ENCODE data around the gene AVPR1A. TPM values are rescaled to one million over a fixed set of nuclear protein-coding genes. Genes with fewer than 3 reads are reported as not detected.
"Not testable (repeated sequence)": the region's sequence is repeated elsewhere in the genome, so short reads cannot be mapped to it uniquely, and the experiment has no call there.

AVPR1A gene
- polyA plus RNA-seq (ENCODE audit: insufficient read length) = 5.5 TPM
- long read RNA-seq, donor 1, full-length matches to known transcripts = 6 of 6 reads
- long read RNA-seq, donor 1, partial matches to known transcripts = 0 of 6 reads
- long read RNA-seq, donor 1, other reads (novel, unspliced or antisense) = 0 of 6 reads
- long read RNA-seq, donor 2, full-length matches to known transcripts = 5 of 5 reads
- long read RNA-seq, donor 2, partial matches to known transcripts = 0 of 5 reads
- long read RNA-seq, donor 2, other reads (novel, unspliced or antisense) = 0 of 5 reads
- long read RNA-seq, donor 3, full-length matches to known transcripts = 4 of 4 reads
- long read RNA-seq, donor 3, partial matches to known transcripts = 0 of 4 reads
- long read RNA-seq, donor 3, other reads (novel, unspliced or antisense) = 0 of 4 reads
- long read RNA-seq, donor 4 = 0 reads
- long read RNA-seq, donor 5 = 0 reads
- long read RNA-seq, donor 6, full-length matches to known transcripts = 2 of 2 reads
- long read RNA-seq, donor 6, partial matches to known transcripts = 0 of 2 reads
- long read RNA-seq, donor 6, other reads (novel, unspliced or antisense) = 0 of 2 reads
- long read RNA-seq, donor 7, full-length matches to known transcripts = 2 of 2 reads
- long read RNA-seq, donor 7, partial matches to known transcripts = 0 of 2 reads
- long read RNA-seq, donor 7, other reads (novel, unspliced or antisense) = 0 of 2 reads
- long read RNA-seq, donor 8 = 0 reads

DNA sequence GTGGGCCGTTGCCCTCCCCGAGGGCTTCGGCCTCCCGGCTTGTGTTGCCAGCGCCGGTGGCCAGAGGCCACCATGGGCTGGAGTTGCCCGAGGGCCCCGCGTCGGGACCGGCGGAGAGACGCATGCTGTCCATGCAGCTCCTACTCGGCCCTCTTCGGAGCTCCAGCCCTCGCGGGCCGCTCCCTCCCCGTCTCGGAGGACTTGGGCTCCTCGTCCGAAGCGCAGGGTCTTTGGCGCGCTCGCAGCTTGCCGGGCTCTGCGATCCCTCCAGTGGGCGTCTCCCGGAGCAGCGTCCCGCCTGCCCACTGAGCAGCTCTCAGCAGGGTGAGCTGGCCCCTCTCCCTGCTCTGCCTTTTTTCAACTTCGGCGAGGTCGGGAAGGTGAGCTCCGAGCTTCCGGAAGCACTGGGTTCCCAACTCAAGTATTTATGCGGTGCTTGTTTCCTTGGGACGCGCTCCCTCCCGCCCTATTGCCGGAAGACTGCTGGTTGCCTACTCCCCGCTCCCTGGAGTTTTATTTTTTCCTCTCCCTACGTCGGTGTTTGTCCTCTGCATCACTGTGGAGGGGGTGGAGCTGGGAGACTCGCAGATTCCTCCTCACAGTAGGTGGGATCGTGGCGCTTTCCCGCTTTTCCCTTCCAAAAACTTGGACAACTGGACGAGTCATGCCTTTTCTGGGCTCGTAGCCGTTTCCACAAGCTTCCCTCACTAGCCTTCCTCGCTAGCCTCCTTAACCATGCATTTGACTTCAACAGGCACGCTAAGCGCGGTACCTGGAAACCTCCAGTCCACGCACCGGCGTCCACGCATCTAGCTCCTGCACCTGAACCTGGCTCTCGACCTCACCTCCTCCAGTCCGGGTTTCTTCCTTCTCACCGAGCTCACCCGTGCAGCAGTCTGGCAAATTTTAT is at the start of gene AVPR1A:
Gene AVPR1A, minus strand, starts transcription at position 489 of the 910 bp plus-strand sequence. Its CDS starts 365 bp downstream, at position 124.
- DNase-seq = peak; percentile 31

DNA sequence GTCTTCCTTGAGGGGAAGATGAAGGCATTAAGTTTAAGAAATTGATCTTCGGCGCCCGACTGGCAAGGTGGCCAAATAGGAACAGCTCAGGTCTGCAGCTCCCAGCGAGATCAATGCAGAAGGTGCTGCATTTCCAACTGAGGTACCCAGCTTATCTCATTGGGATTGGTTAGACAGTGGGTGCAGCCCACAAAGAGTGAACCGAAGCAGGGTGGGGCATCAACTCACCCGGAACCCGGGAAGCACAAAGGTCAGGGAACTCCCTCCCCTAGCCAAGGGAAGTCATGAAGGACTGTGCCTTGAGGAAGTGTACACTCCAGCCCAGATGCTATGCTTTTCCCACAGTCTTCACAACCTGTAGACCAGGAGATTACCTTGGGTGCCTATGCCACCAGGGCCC is 45.2 kb upstream of the AVPR1A start:
- no peak for DNase-seq

DNA sequence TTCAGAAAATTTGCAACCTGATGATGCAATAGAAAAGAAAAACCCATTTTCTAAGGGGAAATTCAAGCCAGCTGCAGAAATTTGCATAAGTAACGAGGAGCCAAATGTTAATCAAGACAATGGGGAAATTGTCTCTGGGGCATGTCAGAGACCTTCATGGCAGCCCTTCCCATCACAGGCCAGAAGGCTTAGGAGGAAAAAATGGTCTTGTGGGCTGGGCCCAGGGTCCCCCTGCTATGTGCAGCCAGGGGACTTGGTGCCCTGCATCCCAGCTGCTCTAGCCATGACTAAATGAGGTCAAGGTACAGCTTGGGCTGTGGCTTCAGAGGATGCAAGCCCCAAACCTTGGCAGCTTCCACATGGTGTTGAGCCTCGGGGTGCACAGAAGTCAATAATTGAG is 28.2 kb upstream of the AVPR1A start:
- no peak for DNase-seq

DNA sequence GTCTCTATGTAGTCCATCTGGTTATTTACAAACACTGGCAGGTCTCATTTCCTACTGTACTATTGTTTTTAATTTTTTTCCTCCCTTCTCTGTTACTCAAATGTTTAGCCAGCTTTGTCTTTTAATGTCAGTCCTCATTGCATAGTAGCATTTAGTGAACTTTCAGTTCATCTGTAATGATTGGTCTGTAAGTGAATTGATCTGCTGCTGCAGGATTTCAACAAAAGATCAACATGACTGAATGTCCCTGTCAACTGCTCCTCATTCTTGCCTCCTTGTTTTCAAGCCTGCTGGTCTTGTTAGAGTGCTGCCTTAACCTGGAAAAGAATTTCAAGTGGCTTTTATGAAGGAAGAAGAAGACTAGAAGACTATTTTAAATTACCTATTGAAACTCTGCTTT is 19.3 kb upstream of the AVPR1A start:
- DNase-seq = no peak

DNA sequence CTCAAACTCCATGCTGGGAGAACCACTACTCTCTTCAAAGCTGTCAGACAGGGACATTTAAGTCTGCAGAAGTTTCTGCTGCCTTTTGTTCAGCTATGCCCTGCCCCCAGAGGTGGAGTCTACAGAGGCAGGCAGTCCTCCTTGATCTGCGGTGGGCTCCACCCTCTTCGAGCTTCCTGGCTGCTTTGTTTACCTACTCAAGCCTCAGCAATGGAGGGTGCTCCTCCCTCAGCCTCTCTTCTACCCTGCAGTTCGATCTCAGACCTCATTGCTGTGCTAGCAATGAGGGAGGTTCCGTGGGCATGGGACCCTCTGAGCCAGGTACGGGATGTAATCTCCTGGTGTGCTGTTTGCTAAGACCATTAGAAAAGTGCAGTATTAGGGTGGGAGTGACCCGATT is 16.7 kb upstream of the AVPR1A start:
- DNase-seq = not testable (repeated sequence)

DNA sequence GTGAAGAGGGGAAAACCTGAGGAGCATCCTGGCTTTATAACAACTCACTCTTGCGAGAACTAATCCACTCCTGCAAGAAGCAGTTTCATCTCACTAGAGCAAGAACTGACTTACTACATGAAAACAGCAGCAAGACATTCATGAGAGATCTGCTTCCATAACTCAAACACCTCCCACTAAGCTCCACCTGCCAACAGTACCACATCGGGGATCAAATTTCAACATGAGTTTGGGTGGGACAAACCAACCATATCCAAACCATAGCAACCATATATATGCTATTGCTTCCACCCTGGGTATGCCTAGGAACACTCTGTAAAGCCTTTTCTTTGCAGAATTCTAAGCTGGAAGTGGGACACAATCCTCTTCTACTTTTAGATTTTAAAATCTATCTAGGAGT is 13.9 kb upstream of the AVPR1A start:
- peak; percentile 59 for DNase-seq

DNA sequence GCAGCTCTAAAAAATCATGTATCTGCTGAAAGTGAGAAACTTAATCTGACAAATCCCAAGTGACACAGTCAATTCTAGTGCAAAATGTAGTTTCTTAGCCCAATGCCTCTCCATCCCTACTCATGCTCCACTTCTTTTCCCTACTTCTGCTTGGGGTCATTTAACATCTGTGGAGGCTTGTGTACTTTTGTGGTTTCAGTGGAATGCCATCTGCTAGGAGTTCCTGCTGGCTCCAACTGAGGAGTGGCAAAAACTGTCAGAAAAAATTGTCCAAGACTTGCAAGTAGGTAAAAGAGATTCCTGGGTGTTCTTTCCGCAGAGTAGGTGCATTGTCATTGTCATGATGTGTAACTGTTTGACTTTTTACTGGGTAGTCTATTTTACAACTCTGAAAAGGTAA is 12.5 kb upstream of the AVPR1A start:
- DNase-seq = no peak

DNA sequence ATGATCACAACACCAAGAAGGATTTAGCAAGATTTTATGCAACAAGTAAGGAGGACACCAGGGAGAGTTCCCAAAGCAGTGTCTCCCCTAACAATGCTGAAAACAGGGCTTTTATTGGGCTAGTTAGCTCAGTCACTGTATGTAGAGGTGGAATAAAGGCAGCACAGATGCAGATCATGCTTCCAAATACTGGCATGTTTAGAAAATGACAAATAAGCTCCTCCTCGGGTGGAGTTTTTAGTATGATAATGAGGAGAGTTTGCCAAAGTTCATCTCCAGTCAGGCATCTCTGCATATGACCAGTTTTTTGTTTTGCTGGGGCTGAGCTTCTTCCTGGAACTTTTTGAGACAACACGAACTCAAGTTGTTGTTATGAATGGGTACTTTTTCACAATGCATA is 4.4 kb upstream of the AVPR1A start:
- no peak for DNase-seq

DNA sequence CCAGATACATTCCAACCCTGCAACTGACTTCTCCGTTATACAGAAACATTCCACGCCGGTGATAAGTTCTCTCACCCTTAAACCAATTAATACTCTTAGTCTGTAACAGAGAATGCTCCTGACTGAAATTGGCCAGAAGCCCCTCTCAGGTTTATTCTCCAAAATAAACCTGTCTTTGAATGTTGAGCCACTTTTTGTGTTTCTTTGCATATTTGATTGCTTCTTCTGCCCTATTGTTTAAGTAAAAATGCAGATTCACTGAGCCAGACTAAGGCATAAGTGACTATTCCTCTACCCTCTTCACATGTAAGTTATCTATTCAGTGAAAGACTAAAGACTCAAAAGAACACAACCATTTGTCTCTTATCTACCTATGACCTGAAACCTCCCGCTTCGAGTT is 3.6 kb upstream of the AVPR1A start:
- DNase-seq = no peak

DNA sequence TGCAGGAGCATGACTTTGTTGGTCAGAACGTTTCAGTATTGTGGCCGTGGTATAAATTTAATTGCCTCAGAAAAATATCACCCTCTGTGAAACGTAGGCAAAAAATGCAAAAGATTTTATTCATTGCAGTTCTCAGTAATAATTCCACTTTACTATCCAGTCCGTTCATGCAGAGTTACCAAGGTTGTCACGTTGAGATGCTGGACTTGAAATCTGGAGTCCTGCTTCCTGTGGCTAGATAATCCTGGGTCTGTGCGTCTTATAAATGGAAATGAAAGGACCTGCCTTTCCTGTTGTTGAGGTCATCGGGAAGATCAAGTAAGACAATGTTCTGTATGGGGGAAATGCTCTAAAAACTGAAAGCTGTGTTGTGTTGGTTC is 1.3 kb upstream of the AVPR1A start:
- DNase-seq = no peak

DNA sequence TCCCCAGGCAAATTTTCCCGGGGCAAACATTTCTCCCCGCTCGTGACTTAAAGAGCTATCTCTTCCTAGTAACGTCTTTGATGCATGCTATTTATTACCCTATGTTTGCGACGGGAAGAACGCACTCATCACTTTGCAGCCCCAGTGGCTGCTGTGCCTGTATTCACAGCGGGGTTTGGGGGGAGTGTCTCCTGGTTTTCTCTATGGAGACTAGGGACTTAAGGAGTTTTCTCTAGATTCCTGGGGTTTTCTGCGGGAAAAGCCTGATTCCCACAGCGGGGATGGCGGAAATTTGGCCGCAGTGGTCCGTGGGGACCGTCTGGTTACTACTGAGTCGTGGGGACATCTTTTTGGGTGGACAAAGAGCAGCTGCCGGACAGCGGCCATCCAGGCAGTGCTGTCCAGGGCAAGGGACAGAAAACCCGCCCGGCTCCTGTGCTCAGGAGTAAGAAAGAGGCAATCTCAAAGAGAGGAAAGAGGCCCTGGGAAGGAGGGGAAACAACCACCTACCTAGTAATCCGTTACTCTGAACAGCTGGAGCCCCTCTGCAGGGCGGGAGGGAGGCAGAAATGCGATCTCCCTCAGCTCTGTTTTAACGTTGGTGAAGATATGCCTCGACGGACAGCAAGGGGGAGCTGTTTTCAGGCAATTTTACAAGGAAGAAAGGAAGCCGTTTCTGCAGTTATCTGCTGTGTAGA is 771 bp upstream of the AVPR1A start:
- peak; percentile 74 for DNase-seq

DNA sequence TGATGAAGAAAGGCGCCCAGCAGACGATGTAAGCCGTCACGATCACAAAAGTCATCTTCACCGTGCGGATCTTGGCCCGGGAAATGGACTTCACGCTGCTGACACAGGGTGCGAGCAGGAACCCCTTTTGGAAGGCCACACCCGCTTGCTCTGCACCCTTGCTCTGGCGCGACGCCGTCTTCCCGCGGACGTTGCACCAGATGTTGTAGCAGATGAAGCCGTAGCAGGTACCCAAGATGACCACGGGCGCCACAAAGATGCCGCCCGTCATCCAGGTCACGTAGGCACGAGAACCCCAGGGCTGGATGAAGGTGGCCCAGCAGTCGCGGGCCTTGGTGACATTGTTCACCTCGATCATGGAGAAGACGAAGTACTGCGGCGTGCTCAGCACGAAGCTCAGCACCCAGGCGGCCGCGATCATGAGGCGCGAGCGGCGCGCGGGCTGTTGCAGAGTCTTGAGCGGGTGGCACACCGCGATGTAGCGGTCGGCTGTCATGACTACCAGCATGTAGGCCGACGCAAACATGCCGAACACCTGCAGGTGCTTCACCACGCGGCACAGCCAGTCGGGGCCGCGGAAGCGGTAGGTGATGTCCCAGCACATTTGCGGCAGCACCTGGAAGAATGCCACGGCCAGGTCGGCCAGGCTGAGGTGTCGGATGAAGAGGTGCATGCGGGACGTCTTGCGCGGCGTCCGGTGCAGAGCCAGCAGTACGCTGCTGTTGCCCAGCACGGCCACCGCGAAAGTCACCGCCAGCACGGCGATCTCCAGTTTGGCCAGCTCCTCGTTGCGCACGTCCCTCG is 890 bp downstream of the AVPR1A start:
- peak; percentile 8 for DNase-seq

DNA sequence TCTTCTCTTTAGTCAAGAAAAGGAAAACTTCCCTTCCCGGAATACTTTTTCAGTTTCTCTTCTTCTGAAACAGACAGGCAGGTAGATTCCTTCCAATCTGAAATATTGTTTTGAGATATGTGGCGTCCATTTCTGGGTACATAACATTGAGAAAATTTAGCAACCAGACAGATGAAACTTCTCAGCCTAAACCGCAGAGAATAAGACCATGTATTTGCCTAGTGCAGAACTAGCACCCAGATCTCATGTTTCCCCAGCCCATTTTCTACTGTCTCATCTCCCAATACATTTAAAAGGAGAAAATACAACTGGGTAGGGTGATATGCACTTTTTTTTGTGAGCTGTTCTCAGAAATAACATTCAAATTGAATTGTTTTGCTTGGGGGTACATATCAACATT is 6.4 kb downstream of the AVPR1A start:
- DNase-seq = no peak

DNA sequence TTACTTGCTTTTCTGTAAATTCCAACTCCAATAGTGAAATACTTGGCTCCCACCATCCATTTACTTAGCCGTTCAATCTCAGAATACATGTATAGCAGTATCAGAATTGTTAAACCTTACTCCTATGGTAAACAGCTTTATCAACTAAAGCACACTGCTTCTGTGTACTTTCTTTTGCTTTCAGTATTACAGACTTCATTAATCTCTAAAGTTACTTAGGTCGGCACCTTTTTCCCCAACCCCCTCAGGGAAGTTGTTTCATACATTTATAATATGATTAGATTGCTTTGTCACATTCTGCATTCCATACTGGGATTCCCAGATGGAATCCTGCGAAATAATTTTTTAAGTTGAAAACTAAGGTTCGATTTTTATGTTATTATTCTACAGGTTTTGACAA is 12.5 kb downstream of the AVPR1A start:
- no peak for DNase-seq

DNA sequence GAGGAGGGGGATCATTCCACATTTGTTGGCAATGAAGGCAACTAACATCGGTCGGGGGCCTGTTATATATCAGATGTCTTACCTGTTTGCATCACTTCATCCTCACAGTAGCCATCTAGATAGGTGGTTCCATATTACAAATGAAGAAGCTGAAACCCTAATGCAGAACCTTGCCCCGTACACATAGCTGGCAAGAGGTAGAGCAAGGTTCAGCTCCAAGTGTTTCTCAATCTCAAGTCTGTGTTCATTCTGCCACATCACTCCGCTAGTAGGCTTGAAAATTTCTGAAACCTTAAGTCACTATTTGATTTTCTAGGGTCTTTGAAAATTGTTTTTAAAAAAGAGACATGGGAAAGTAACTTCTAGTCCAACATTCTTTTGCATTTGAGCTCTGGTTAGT is 17.0 kb downstream of the AVPR1A start:
- no peak for DNase-seq

DNA sequence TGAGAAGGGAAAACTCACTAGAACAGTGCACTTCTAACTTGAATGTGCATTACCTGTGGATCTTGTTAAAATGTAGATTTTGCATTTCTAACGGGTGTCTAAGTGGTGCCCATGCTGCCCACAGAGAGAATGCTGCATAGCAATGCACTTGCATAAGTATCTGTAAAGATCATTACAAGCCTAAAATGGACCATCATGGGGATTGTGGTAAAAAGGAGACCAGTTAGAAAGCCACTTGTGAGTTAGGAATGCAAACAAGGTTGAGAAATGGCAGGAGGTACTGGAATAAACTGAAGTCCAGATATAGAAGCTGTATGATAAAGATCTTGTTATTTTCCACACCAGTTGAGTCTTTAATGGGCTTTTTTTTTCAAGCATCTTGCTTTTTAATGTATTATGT is 18.8 kb downstream of the AVPR1A start:
- no peak for DNase-seq

DNA sequence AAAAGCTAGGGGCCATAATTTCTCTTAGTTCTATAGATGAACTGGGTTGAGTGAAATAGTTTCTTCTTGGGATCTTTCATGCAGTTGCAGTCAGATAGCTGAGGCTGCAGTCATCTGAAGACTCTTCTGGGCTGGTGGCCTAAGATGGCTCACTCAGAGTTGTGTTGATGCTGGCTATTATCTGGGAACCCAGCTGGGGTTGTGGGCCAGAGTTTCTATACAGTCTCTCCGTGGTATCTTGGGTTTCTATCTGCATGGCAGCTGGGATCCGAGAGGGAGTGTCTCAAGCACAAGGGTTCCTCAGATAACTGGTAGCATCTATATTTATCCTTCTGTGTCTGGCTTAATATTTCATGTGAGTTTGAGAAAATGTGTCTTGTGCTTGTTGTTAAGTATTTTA is 21.1 kb downstream of the AVPR1A start:
- DNase-seq = no peak

DNA sequence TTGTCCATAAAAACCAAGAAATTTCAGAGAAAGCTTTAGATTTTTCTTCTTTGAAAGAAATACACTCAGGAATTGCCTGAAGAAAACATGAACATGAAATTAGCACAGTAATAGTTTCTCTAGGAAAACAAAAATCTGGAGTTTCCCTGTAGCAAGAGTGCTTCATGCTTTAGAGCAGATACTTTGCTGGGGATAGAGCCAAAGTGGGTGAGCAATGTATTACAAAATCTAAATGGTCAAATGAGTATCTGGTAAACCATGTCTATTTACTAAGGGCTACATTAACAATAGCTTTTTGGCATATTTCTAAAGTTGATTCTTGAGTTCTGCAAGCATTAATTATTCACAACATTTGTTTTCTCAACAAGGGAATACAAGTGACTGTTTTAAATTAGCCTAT is 26.2 kb downstream of the AVPR1A start:
- DNase-seq = no peak

DNA sequence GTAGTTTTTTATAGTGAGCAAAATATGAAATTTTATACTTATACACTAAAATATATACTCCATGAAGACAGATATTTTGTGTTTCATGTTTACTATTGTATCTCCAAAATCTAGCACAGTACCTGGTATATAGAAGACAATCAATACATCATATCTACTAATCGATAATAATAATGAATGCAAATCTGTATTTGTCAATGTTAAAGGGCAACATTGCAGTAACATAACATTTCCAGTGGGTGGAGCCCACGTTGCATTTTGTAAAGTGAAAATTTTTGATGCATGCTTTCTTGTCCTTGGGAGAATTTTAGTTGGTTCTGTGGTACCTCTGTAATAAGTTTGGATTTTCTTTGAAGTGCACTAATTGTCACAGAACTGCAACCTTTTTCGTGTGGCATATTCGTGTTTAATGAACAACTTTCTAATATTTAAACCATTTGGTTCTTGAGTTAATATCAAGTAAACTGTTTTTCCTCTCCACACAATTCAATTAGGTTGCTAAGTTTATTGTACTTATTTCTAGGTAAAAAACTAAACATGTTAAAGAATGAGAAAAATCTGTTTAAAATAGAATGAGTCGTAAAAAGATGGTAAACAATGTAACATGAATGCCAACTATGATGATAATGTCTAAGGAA is 47.4 kb downstream of the AVPR1A start:
- DNase-seq = no peak

DNA sequence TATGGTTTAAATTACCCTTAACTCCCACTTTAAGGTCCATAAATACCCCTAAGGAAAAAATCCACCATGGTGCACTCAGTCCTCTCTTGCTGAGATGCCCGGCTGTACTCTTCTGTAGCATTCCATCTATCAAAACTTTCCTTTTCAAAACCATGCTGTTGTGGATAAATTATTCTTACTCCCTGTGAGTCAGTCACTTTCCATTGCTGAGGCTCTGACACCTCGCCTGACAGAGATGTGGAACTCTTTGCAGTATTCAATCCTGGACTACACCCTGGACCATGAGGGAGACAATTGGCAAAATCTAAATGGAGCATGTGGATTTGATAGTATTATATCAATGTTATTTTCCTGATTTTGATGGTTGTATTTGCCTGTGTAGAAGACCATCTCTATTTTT is 49.1 kb downstream of the AVPR1A start:
- DNase-seq = no peak

DNA sequence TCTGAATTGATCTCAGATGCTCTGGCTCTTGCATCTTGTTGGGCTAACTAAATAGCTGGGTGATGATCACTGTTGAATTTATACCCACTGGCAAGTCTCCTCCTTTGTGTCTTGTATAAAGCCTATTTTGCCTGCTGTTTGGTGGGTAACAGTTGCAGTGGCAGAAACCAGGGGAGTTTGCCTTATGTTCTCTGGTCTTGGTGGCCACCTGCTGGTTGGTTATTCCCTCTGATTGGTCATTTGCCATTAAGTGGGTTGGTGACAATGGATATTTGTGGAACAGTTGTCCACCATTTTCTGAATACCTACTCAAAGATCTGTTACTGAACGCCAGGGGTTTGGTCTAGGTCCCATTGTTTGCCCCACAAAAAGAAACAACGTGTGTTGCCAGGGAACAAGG is 52.1 kb downstream of the AVPR1A start:
- no peak for DNase-seq

All from left kidney (tissue), 8 donors.